Spleen (tissue), 11 donors: ENCODE data around the gene CHEK1. TPM values are rescaled to one million over a fixed set of nuclear protein-coding genes. Genes with fewer than 3 reads are reported as not detected.

ENCODE experiments used
- DNase-seq: peaks from one replicate; pipeline ENCODE4 v3.0.0-alpha.2; 2020
- H3K27ac ChIP-seq, 8 donors: fragments of 200-600 bp; sonication (generic) in 7 of 8; 1 replicate in 4 of 8; 2 replicates in 4 of 8; pipeline versions ENCODE4 v1.5.0 to v1.8.0; 2016 to 2021; ENCODE audit warnings: inconsistent platforms in 4 of 8, mild to moderate bottlenecking in 4 of 8, moderate library complexity in 1 of 8
- H3K27me3 ChIP-seq, 7 donors: fragments of 200-600 bp; sonication (generic) in 6 of 7; replicated peaks in 1 of 7; 1 replicate in 4 of 7; 2 replicates in 3 of 7; pipeline versions ENCODE4 v1.5.0 to v1.8.0; 2016 to 2021; ENCODE audit warnings: inconsistent platforms in 3 of 7, mild to moderate bottlenecking in 1 of 7
- H3K36me3 ChIP-seq, 6 donors: fragments of 200-600 bp; sonication (generic) in 5 of 6; 1 replicate in 4 of 6; 2 replicates in 2 of 6; pipeline versions ENCODE4 v1.5.0 to v1.8.0; 2016 to 2021; ENCODE audit warnings: inconsistent platforms in 2 of 6
- H3K4me1 ChIP-seq, 6 donors: fragments of 200-600 bp; sonication (generic) in 5 of 6; 1 replicate in 3 of 6; 2 replicates in 3 of 6; pipeline versions ENCODE4 v1.5.0 to v1.8.0; 2016 to 2021; ENCODE audit warnings: inconsistent platforms in 3 of 6
- H3K4me3 ChIP-seq, 8 donors: fragments of 200-600 bp; sonication (generic) in 7 of 8; 1 replicate in 4 of 8; 2 replicates in 4 of 8; pipeline versions ENCODE4 v1.5.0 to v1.8.0; 2016 to 2021; ENCODE audit warnings: inconsistent platforms in 4 of 8, mild to moderate bottlenecking in 4 of 8, moderate library complexity in 2 of 8
- H3K9me3 ChIP-seq, 8 donors: fragments of 200-600 bp; sonication (generic) in 7 of 8; 1 replicate in 4 of 8; 2 replicates in 4 of 8; pipeline versions ENCODE4 v1.5.0 to v1.8.0; 2016 to 2021; ENCODE audit warnings: inconsistent platforms in 4 of 8
- CTCF ChIP-seq, 11 experiments: fragments of 200-600 bp in 7 of 11; fragments of 450-650 bp in 4 of 11; sonication (generic) in 4 of 11; IDR thresholded peaks in 8 of 11; conservative IDR thresholded peaks in 3 of 11; 1 replicate in 7 of 11; 2 replicates in 4 of 11; pipeline versions ENCODE4 v1.4.0 to v1.8.0; 2016 to 2021; ENCODE audit warnings: antibody characterized with exemption in 11 of 11, inconsistent platforms in 4 of 11, mild to moderate bottlenecking in 1 of 11
- POLR2A ChIP-seq, 3 donors: fragments of 450-650 bp; IDR thresholded peaks; one replicate each; pipeline ENCODE4 v1.5.1; 2017; ENCODE audit warnings: antibody characterized with exemption in 3 of 3, mild to moderate bottlenecking in 1 of 3
- POLR2AphosphoS5 ChIP-seq, 3 donors: sonication (generic); formaldehyde crosslinking; IDR thresholded peaks; one replicate each; pipeline ENCODE4 v1.5.1; 2017; ENCODE audit warnings: antibody characterized with exemption in 3 of 3
- WGBS, 5 donors: extraction: QIAGEN DNeasy Blood & Tissue Kit in 3 of 5; methylation state at CpG; one replicate each; pipeline versions ENCODE4 v1.1.5 to v1.1.7; 2013 to 2018; 5-methylcytosine and 5-hydroxymethylcytosine counted together
- intact Hi-C: fragments of 100-400 bp; cut with DNase I; formaldehyde crosslinking; loops from one replicate; pipeline ENCODE4 v1.15.0; 2023; ENCODE audit warnings: low total_unique reads
- polyA plus RNA-seq, 3 donors: library from polyadenylated mRNA; stranded (reverse); fragments of 200-250 nt; gene quantifications; one replicate each; pipeline ENCODE4 v1.2.1, GENCODE V29; 2013
- total RNA-seq, 7 donors: library from RNA; depleted of rRNA in 3 of 7; stranded (reverse); fragments of >200 nt in 3 of 7; fragmentation: NEBNext Ultra II Directional in 4 of 7; extraction: Animal tissue kit (Norgen Biotek cat#: 25700) in 4 of 7; gene quantifications; one replicate each; pipeline versions ENCODE4 v1.1.0 to v1.2.1, GENCODE V29; 2016 to 2021
- donor health status: healthy with polysubstance abuse.
- donor health status: DM: no; HTN: no; CAD: no; lungs with moderate emphysema.
- donor health status: DM: no; HTN: no; CAD: no.
- donor health status: Bipolar disorder and iron deficiency.
- donor health status: healthy.
- donor health status: DM: no; HTN: no; CAD: no.
- donor health status: DM: yes; HTN: yes; CAD: no.

Gene CHEK1
- total and polyA plus RNA-seq, 10 donors = 1.6 to 10.3 (median 6.1) TPM

GRCh38 chr11:125583496-125583895, 41.5 kb upstream of the CHEK1 start:
- intact Hi-C loops = no loop called here
- DNase-seq = no peak
- Histone ChIP-seq H3K4me3 (no peak overlapping the region), H3K9me3 (no peaks in the 10 kb centered on the region), H3K27me3 (no peaks in the 10 kb centered on the region), H3K36me3 (peaks cover 15 to 72% (median 63%) of the 10 kb centered on the region in 6 donors), H3K27ac (no peak overlapping the region), H3K4me1 (no peaks in the 10 kb centered on the region)
- TF ChIP-seq POLR2A (IDR thresholded peaks at IDR 0.05) (no peak), POLR2AphosphoS5 (IDR thresholded peaks at IDR 0.05) (no peak), CTCF (IDR thresholded peaks at IDR 0.05 in 8 of 11, conservative IDR thresholded peaks at IDR 0.05 in 3 of 11) (no peak)
- WGBS, 5 donors = 96 to 98% (median 97%) methylated on average over 11 of the region's 11 CpGs

- DNase-seq = no peak
- Histone ChIP-seq H3K9me3 (no peaks in the 10 kb centered on the region), H3K27me3 (no peaks in the 10 kb centered on the region), H3K4me3 (no peak overlapping the region), H3K27ac (no peak overlapping the region), H3K36me3 (peaks cover 7 to 52% (median 43%) of the 10 kb centered on the region in 6 donors), H3K4me1 (no peaks in the 10 kb centered on the region)
- no peak for TF ChIP-seq POLR2AphosphoS5 (IDR thresholded peaks at IDR 0.05)
- TF ChIP-seq CTCF (IDR thresholded peaks at IDR 0.05 in 8 of 11, conservative IDR thresholded peaks at IDR 0.05 in 3 of 11) = no peak
- no peak for TF ChIP-seq POLR2A (IDR thresholded peaks at IDR 0.05)
- WGBS, 5 donors = 90 to 100% (median 97%) methylated on average over 1 of the region's 1 CpG
- intact Hi-C loops = no loop called here
Observed at GRCh38 chr11:125585487-125585886, 39.5 kb upstream of the CHEK1 start.

- H3K9me3 ChIP-seq = no peaks in the 10 kb centered on the region
- H3K4me1 ChIP-seq = peaks cover 3 to 11% (median 8%) of the 10 kb centered on the region in 6 donors
- H3K27me3 ChIP-seq = no peaks in the 10 kb centered on the region
- H3K27ac ChIP-seq = no peak overlapping the region
- H3K4me3 ChIP-seq = no peak overlapping the region
- TF ChIP-seq POLR2AphosphoS5 (IDR thresholded peaks at IDR 0.05) = no peak
- TF ChIP-seq POLR2A (IDR thresholded peaks at IDR 0.05) = no peak
- TF ChIP-seq CTCF (IDR thresholded peaks at IDR 0.05 in 8 of 11, conservative IDR thresholded peaks at IDR 0.05 in 3 of 11) = no peak
- DNase-seq = no peak
- WGBS, 5 donors = 65 to 85% (median 75%) methylated on average over 3 of the region's 3 CpGs
- peaks cover 7 to 40% (median 32%) of the 10 kb centered on the region in 6 donors for H3K36me3 ChIP-seq
- intact Hi-C loops = no loop called here
Observed at GRCh38 chr11:125586623-125587022, 38.3 kb upstream of the CHEK1 start.

GRCh38 chr11:125587480-125587879, 37.5 kb upstream of the CHEK1 start:
- no peaks in the 10 kb centered on the region for H3K9me3 ChIP-seq
- no peak for DNase-seq
- WGBS, 5 donors = 96 to 100% (median 97%) methylated on average over 1 of the region's 1 CpG
- H3K4me1 ChIP-seq = peaks cover 3 to 12% (median 9%) of the 10 kb centered on the region in 6 donors
- TF ChIP-seq POLR2AphosphoS5 (IDR thresholded peaks at IDR 0.05) (no peak), CTCF (IDR thresholded peaks at IDR 0.05 in 8 of 11, conservative IDR thresholded peaks at IDR 0.05 in 3 of 11) (no peak), POLR2A (IDR thresholded peaks at IDR 0.05) (no peak)
- H3K27ac ChIP-seq = no peak overlapping the region
- intact Hi-C loops = no loop called here
- H3K4me3 ChIP-seq = no peak overlapping the region
- H3K36me3 ChIP-seq = peaks cover 7 to 32% (median 24%) of the 10 kb centered on the region in 6 donors
- H3K27me3 ChIP-seq = no peaks in the 10 kb centered on the region
